PC-9 (cell line): ENCODE results near the gene TPM2. TPM values are rescaled to one million over a fixed set of nuclear protein-coding genes. Genes with fewer than 3 reads are reported as not detected.
"Not testable (repeated sequence)": the region's sequence is repeated elsewhere in the genome, so short reads cannot be mapped to it uniquely, and the experiment has no call there.

Experiments
- BruUV-seq: library from RNA; stranded (reverse); fragments of 400-500 nt; replicated peaks from 2 replicates; lab custom pipeline; 2021; lab: Mats Ljungman, UMichigan
- CTCF ChIA-PET: fragments of 300-600 bp; sonication (Branson Sonifier 250); formaldehyde crosslinking; loops from one replicate; lab custom pipeline; 2022; ENCODE audit warnings: antibody characterized with exemption; lab: Charles Lee
- POLR2A ChIA-PET: fragments of 300-600 bp; sonication (Branson Sonifier 250); formaldehyde crosslinking; loops from one replicate; lab custom pipeline; 2022; ENCODE audit warnings: antibody characterized with exemption; ENCODE audit not compliant: unreplicated experiment; lab: Charles Lee
- DNase-seq, 2 experiments: peaks; one replicate each; pipeline versions ENCODE4 v3.0.0 to v3.0.0-alpha.2; 2015 to 2022; ENCODE audit warnings: mixed read lengths in 1 of 2
- H2AFZ ChIP-seq: fragments of 200-600 bp; sonication (generic); 2 replicates; pipeline ENCODE4 v1.8.1; 2017; ENCODE audit warnings: antibody characterized with exemption
- H3F3A ChIP-seq: fragments of 200-600 bp; sonication (generic); 2 replicates; pipeline ENCODE4 v1.8.1; 2017; ENCODE audit warnings: antibody characterized with exemption, mild to moderate bottlenecking, low read depth; ENCODE audit not compliant: insufficient read depth
- H3K27ac ChIP-seq: fragments of 200-600 bp; sonication (generic); 2 replicates; pipeline ENCODE4 v1.6.1; 2016; ENCODE audit warnings: mixed run types
- H3K27me3 ChIP-seq: fragments of 200-600 bp; sonication (generic); 2 replicates; pipeline ENCODE4 v1.6.1; 2016; ENCODE audit warnings: low read depth, mixed run types; ENCODE audit not compliant: insufficient read depth
- H3K36me3 ChIP-seq: fragments of 200-600 bp; sonication (generic); 2 replicates; pipeline ENCODE4 v1.6.1; 2016; ENCODE audit warnings: low read depth, mixed run types
- H3K4me1 ChIP-seq: fragments of 200-600 bp; sonication (generic); replicated peaks from 2 replicates; pipeline ENCODE4 v1.6.1; 2016; ENCODE audit warnings: mixed run types; ENCODE audit not compliant: insufficient read depth
- H3K4me2 ChIP-seq: fragments of 200-600 bp; sonication (generic); 2 replicates; pipeline ENCODE4 v1.6.1; 2017; ENCODE audit warnings: mixed run types
- H3K4me3 ChIP-seq: fragments of 200-600 bp; sonication (generic); 2 replicates; pipeline ENCODE4 v1.6.1; 2016; ENCODE audit warnings: mixed run types
- H3K79me2 ChIP-seq: fragments of 200-600 bp; sonication (generic); 2 replicates; pipeline ENCODE4 v1.6.1; 2017; ENCODE audit warnings: low read depth, mixed run types
- H3K9me2 ChIP-seq: fragments of 200-600 bp; sonication (generic); 2 replicates; pipeline ENCODE4 v1.8.1; 2017; ENCODE audit warnings: mild to moderate bottlenecking; ENCODE audit not compliant: insufficient read depth
- H3K9me3 ChIP-seq: fragments of 200-600 bp; sonication (generic); 2 replicates; pipeline ENCODE4 v1.8.1; 2016; ENCODE audit warnings: low read depth; ENCODE audit not compliant: insufficient read depth
- H4K20me1 ChIP-seq: fragments of 200-600 bp; sonication (generic); 2 replicates; pipeline ENCODE4 v1.8.1; 2017; ENCODE audit not compliant: insufficient read depth
- EZH2 ChIP-seq: fragments of 200-600 bp; sonication (generic); IDR thresholded peaks from 2 replicates; pipeline ENCODE4 v1.8.0; 2017; ENCODE audit warnings: antibody characterized with exemption, low read depth
- intact Hi-C: fragments of 100-400 bp; cut with micrococcal nuclease; formaldehyde crosslinking; loops from one replicate; pipeline ENCODE4 v1.10.0; 2022; ENCODE audit not compliant: unreplicated experiment
- microRNA-seq: library from miRNA; unstranded; fragments of <30 nt; microRNA quantifications from one replicate; pipeline ENCODE4 v1.2.0, GENCODE V29; 2021; ENCODE audit warnings: borderline number of aligned reads, borderline replicate concordance
- total RNA-seq: library from RNA; stranded (reverse); gene quantifications from 2 replicates; pipeline ENCODE4 v1.2.3, GENCODE V29; 2021
- TF ChIP-seq, protein P1 (sequence below): fragments of 200-600 bp; sonication (generic); conservative IDR thresholded peaks from 2 replicates; pipeline ENCODE4 v1.6.1; 2017; ENCODE audit warnings: mixed run types, antibody characterized with exemption, mild to moderate bottlenecking, moderate library complexity

The TPM2 gene
- total RNA-seq, 1 experiment from 2014 or later = 30.5 TPM

DNA sequence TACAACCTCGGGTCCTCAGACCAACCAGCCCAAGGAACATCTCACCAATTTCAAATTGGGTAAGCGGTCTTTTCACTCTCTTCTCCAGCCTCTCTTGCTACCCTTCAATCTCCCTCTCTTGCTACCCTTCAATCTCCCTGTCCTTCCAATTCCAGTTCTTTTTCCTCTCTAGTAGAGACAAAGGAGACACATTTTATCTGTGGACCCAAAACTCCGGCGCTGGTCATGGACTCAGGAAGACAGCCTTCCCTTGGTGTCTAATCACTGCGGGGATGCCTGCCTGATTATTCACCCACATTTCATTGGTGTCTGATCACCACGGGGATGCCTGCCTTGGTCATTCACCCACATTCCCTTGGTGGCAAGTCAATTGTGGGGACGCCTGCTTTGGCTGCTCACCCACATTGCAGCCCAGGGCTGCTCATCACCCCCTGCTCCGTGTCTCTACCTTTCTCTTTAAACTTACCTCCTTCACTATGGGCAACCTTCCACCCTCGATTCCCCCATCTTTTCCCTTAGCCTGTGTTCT, 52.2 kb downstream of the TPM2 start:
- H3K9me2 ChIP-seq, intact Hi-C loops, H3K27me3 ChIP-seq, H3F3A ChIP-seq, H4K20me1 ChIP-seq, DNase-seq, H2AFZ ChIP-seq, BruUV-seq, H3K27ac ChIP-seq, H3K4me2 ChIP-seq, H3K79me2 ChIP-seq, H3K9me3 ChIP-seq, H3K36me3 ChIP-seq, POLR2A ChIA-PET, CTCF ChIA-PET, H3K4me1 ChIP-seq, H3K4me3 ChIP-seq: not testable (repeated sequence)

DNA sequence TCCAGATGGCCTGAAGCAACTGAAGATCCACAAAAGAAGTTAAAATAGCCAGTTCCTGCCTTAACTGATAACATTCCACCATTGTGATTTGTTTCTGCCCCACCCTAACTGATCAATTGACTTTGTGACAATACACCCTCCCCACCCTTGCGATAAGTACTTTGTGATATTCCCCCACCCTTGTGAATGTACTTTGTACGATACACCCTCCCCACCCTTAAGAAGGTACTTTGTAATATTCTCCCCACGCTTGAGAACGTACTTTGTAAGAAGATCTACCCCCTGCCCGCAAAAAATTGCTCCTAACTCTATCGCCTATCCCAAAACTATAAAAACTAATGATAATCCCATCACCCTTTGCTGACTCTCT, 52.9 kb downstream of the TPM2 start:
- H3K4me1 ChIP-seq, H3F3A ChIP-seq, H4K20me1 ChIP-seq, BruUV-seq, intact Hi-C loops, H3K9me2 ChIP-seq, H2AFZ ChIP-seq, DNase-seq, CTCF ChIA-PET, H3K36me3 ChIP-seq, H3K27me3 ChIP-seq, H3K79me2 ChIP-seq, H3K27ac ChIP-seq, H3K4me3 ChIP-seq, H3K9me3 ChIP-seq, H3K4me2 ChIP-seq, POLR2A ChIA-PET: not testable (repeated sequence)

DNA sequence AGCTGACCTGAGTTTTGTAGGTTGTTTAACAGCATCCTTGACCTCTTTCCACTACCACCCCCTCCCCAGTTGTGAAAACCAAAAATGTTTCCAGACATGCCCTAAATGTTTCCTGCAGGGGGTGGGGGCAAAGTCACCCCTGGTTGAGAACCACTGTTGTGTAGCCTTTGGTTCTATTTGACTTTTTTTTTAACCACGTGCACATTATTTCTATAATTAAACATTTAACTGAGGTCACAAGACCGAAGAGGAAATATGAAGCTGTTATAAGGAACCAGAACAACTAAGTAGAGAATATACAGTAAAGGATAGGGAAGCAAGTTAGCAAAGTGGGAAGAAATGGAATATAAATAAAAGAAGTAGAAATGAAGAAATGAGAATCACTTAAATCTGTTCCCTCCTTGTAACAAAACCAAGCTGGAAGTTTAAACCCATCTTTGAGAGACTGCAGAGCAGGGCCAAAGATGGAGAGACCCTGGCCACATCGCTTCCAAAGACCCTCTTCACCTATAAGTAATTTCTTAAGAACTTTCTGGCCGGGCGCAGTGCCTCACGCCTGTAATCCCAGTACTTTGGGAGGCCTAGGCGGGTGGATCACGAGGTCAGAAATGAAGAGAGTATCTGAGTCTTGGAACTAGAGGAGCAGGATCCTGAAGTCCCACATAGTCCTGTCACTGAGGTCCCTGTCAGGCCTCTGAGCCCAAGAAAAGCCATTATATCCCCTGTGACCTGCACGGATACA, 53.4 kb downstream of the TPM2 start:
- TF ChIP-seq EZH2 = no peak
- TF ChIP-seq, protein P1, sequence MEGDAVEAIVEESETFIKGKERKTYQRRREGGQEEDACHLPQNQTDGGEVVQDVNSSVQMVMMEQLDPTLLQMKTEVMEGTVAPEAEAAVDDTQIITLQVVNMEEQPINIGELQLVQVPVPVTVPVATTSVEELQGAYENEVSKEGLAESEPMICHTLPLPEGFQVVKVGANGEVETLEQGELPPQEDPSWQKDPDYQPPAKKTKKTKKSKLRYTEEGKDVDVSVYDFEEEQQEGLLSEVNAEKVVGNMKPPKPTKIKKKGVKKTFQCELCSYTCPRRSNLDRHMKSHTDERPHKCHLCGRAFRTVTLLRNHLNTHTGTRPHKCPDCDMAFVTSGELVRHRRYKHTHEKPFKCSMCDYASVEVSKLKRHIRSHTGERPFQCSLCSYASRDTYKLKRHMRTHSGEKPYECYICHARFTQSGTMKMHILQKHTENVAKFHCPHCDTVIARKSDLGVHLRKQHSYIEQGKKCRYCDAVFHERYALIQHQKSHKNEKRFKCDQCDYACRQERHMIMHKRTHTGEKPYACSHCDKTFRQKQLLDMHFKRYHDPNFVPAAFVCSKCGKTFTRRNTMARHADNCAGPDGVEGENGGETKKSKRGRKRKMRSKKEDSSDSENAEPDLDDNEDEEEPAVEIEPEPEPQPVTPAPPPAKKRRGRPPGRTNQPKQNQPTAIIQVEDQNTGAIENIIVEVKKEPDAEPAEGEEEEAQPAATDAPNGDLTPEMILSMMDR = no peak
- H2AFZ ChIP-seq = no peak overlapping the region
- H3F3A ChIP-seq = no peaks in the 10 kb centered on the region
- no peaks in the 10 kb centered on the region for H3K79me2 ChIP-seq
- H4K20me1 ChIP-seq = no peaks in the 10 kb centered on the region
- H3K4me2 ChIP-seq = no peak overlapping the region
- no peaks in the 10 kb centered on the region for H3K9me3 ChIP-seq
- no peaks in the 10 kb centered on the region for H3K9me2 ChIP-seq
- no peaks in the 10 kb centered on the region for H3K36me3 ChIP-seq
- H3K27ac ChIP-seq = no peak overlapping the region
- no peak overlapping the region for H3K4me3 ChIP-seq
- ChIA-PET POLR2A (no interaction called here), CTCF (no interaction called here)
- BruUV-seq = no TSS peak
- intact Hi-C loops = no loop called here
- H3K4me1 ChIP-seq = no peaks in the 10 kb centered on the region
- no peaks in the 10 kb centered on the region for H3K27me3 ChIP-seq
- no peak for DNase-seq

DNA sequence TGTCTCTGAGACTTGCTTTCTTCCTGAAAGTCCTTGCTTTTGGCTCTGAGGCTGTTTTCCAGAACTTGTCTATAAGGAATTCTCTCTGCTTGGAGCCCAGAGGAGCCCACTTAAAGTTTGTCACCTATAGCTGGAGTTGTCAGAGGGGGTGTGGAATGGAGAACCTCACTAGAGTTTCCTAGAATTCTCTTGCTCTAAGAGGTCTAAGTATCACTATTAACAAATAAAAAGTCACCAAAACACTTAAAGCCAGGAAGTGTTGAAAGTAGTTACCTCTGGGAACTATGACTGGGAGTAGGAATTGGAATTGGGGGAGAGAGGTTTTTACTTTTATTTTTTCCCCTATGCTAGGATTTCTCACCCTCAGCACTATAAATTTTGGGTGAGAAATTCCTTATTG, 54.0 kb downstream of the TPM2 start:
- BruUV-seq = no TSS peak
- POLR2A ChIA-PET = no interaction called here
- no peak for TF ChIP-seq EZH2
- TF ChIP-seq, protein P1 = no peak
- Histone ChIP-seq H3K9me2 (no peaks in the 10 kb centered on the region), H3K4me2 (no peak overlapping the region), H4K20me1 (no peaks in the 10 kb centered on the region), H3K4me1 (no peaks in the 10 kb centered on the region), H3K27ac (no peak overlapping the region), H3K36me3 (no peaks in the 10 kb centered on the region), H3K9me3 (no peaks in the 10 kb centered on the region), H2AFZ (no peak overlapping the region), H3K27me3 (no peaks in the 10 kb centered on the region), H3K79me2 (no peaks in the 10 kb centered on the region), H3K4me3 (no peak overlapping the region), H3F3A (no peaks in the 10 kb centered on the region)
- CTCF ChIA-PET = no interaction called here
- intact Hi-C loops = no loop called here
- DNase-seq = no peak

Small RNAs within 50 kb of the gene (microRNA-seq; reads per million reads assigned to microRNA genes)
- gene MIR6852 = not detected
- not detected for gene MIR6853

Other genes with a start within 250 kb of the TPM2 start
- gene RUSC2, start 199.8 kb downstream of the TPM2 start, total RNA-seq = 10.1 and 12.5 TPM in 2 replicates
- gene TESK1, start 84.7 kb downstream of the TPM2 start, total RNA-seq = 25.5 and 30.6 TPM in 2 replicates
- 3.2 and 4.1 TPM in 2 replicates for gene CD72, start 71.5 kb downstream of the TPM2 start, total RNA-seq
- gene SIT1, start 39.0 kb downstream of the TPM2 start, total RNA-seq = not detected in 2 replicates
- 13,432 and 13,506 TPM in 2 replicates for gene RMRP, start 31.9 kb downstream of the TPM2 start, total RNA-seq
- gene CCDC107, start 31.6 kb downstream of the TPM2 start, total RNA-seq = 6.9 and 10.5 TPM in 2 replicates
- 13.5 and 15.6 TPM in 2 replicates for gene ARHGEF39, start 24.7 kb downstream of the TPM2 start, total RNA-seq
- 2.5 and 6.6 TPM in 2 replicates for gene CA9, start 16.0 kb downstream of the TPM2 start, total RNA-seq
- 101 and 114 TPM in 2 replicates for gene TLN1, start 42.3 kb upstream of the TPM2 start, total RNA-seq
- gene CREB3, start 42.7 kb upstream of the TPM2 start, total RNA-seq = 22.4 and 23.6 TPM in 2 replicates
- gene GBA2, start 59.3 kb upstream of the TPM2 start, total RNA-seq = 25.0 and 29.6 TPM in 2 replicates
- gene RGP1, start 59.4 kb upstream of the TPM2 start, total RNA-seq = 21.8 and 25.1 TPM in 2 replicates
- not detected in 2 replicates for gene MSMP, start 64.4 kb upstream of the TPM2 start, total RNA-seq
- gene NPR2, start 101.7 kb upstream of the TPM2 start, total RNA-seq = 11.3 and 12.2 TPM in 2 replicates
- gene SPAG8, start 122.3 kb upstream of the TPM2 start, total RNA-seq = 0.48 and 1.0 TPM in 2 replicates
- gene HINT2, start 125.1 kb upstream of the TPM2 start, total RNA-seq = 53.1 and 73.9 TPM in 2 replicates
- gene FAM221B, start 138.8 kb upstream of the TPM2 start, total RNA-seq = not detected in 2 replicates
- 6.3 and 6.4 TPM in 2 replicates for gene TMEM8B, start 139.3 kb upstream of the TPM2 start, total RNA-seq
- gene OR13J1, start 180.5 kb upstream of the TPM2 start, total RNA-seq = not detected in 2 replicates
- gene HRCT1, start 216.3 kb upstream of the TPM2 start, total RNA-seq = 2.0 and 3.6 TPM in 2 replicates
- 0.72 and 0.73 TPM in 2 replicates for gene SPAAR, start 219.6 kb upstream of the TPM2 start, total RNA-seq